ENCODE results near the gene PXDC1. TPM values are rescaled to one million over a fixed set of nuclear protein-coding genes. Genes with fewer than 3 reads are reported as not detected.
"Not testable (repeated sequence)": the region's sequence is repeated elsewhere in the genome, so short reads cannot be mapped to it uniquely, and the experiment has no call there.

Gene PXDC1
- total and polyA plus RNA-seq, 7 donors: 9.8 to 32.0 (median 22.5) TPM

- H3K27ac ChIP-seq: no peak overlapping the region
- TF ChIP-seq CTCF (IDR thresholded peaks at IDR 0.05): no peak
- WGBS, 3 donors: 68 to 76% (median 71%) methylated on average over 11 of the region's 11 CpGs
- ATAC-seq: no peak
- no peak for DNase-seq
- no peaks in the 10 kb centered on the region for H3K27me3 ChIP-seq (ENCODE audit: insufficient read depth in 3 of 3, low read length in 2 of 3)
- intact Hi-C loops (cut with DNase I): no loop called here
- H3K4me1 ChIP-seq: no peaks in the 10 kb centered on the region
- H3K9me3 ChIP-seq: no peaks in the 10 kb centered on the region
- peaks cover 0 to 26% of the 10 kb centered on the region in 2 donors for H3K36me3 ChIP-seq (ENCODE audit: insufficient read depth in 1 of 2, low read depth in 1 of 2)
- no peak overlapping the region for H3K4me3 ChIP-seq
These were observed 29.5 kb downstream of the PXDC1 start for GRCh38 chr6:3721810-3722621.

GRCh38 chr6:3720770-3721169, 30.7 kb downstream of the PXDC1 start:
- H3K27me3 ChIP-seq (ENCODE audit: insufficient read depth in 3 of 3, low read length in 2 of 3); H3K4me1 ChIP-seq; H3K4me3 ChIP-seq; intact Hi-C loops (cut with DNase I); ATAC-seq; DNase-seq; H3K27ac ChIP-seq; H3K9me3 ChIP-seq: not testable (repeated sequence)
- peaks cover 0 to 19% of the 10 kb centered on the region in 2 donors for H3K36me3 ChIP-seq (ENCODE audit: insufficient read depth in 1 of 2, low read depth in 1 of 2)
- WGBS, 3 donors: 88 to 99% (median 96%) methylated on average over 18 to 24 of the region's 24 CpGs

GRCh38 chr6:3719462-3720308, 31.8 kb downstream of the PXDC1 start:
- DNase-seq: no peak
- Histone ChIP-seq H3K4me3 (no peak overlapping the region), H3K36me3 (ENCODE audit: insufficient read depth in 1 of 2, low read depth in 1 of 2) (peaks cover 0 to 19% of the 10 kb centered on the region in 2 donors), H3K9me3 (peaks cover 7% of the 10 kb centered on the region), H3K27me3 (ENCODE audit: insufficient read depth in 3 of 3, low read length in 2 of 3) (no peaks in the 10 kb centered on the region), H3K4me1 (no peaks in the 10 kb centered on the region), H3K27ac (no peak overlapping the region)
- ATAC-seq: no peak
- intact Hi-C loops (cut with DNase I): no loop called here
- TF ChIP-seq CTCF (IDR thresholded peaks at IDR 0.05): no peak
- 73 to 76% (median 75%) methylated on average over 21 to 22 of the region's 22 CpGs for WGBS, 3 donors

- intact Hi-C loops (cut with DNase I): no loop called here
- WGBS, 3 donors: 85 to 95% (median 90%) methylated on average over 5 of the region's 5 CpGs
- TF ChIP-seq CTCF (IDR thresholded peaks at IDR 0.05): no peak
- Histone ChIP-seq H3K36me3 (ENCODE audit: insufficient read depth in 1 of 2, low read depth in 1 of 2) (peaks cover 0 to 14% of the 10 kb centered on the region in 2 donors), H3K27ac (no peak overlapping the region), H3K9me3 (peaks cover 8% of the 10 kb centered on the region), H3K27me3 (ENCODE audit: insufficient read depth in 3 of 3, low read length in 2 of 3) (no peaks in the 10 kb centered on the region), H3K4me3 (no peak overlapping the region), H3K4me1 (no peaks in the 10 kb centered on the region)
- DNase-seq (no peak), ATAC-seq (no peak)
These were observed 33.1 kb downstream of the PXDC1 start for GRCh38 chr6:3718407-3718806.

- Histone ChIP-seq H3K27ac (no peak overlapping the region), H3K36me3 (ENCODE audit: insufficient read depth in 1 of 2, low read depth in 1 of 2) (no peaks in the 10 kb centered on the region), H3K4me3 (no peak overlapping the region), H3K4me1 (no peaks in the 10 kb centered on the region), H3K9me3 (peaks cover 8% of the 10 kb centered on the region), H3K27me3 (ENCODE audit: insufficient read depth in 3 of 3, low read length in 2 of 3) (no peaks in the 10 kb centered on the region)
- 0 to 44% (median 2%) methylated on average over 1 of the region's 1 CpG for WGBS, 3 donors
- DNase-seq: no peak
- intact Hi-C loops (cut with DNase I): no loop called here
- no peak for ATAC-seq
- TF ChIP-seq CTCF (IDR thresholded peaks at IDR 0.05): no peak
These were observed 36.2 kb downstream of the PXDC1 start for GRCh38 chr6:3715285-3715684.
